K562 (cell line): ENCODE results near the gene DYSF. TPM values are rescaled to one million over a fixed set of nuclear protein-coding genes. Genes with fewer than 3 reads are reported as not detected.

Source experiments
- ATAC-seq: fragments of 200-7000 bp; cut with Tn5 transposase; 3 replicates; pipeline ENCODE4 v1.9.1; 2020; ENCODE audit warnings: moderate library complexity
- BruUV-seq: library from RNA; stranded (reverse); fragments of 400-500 nt; replicated peaks from 2 replicates; lab custom pipeline; 2021; lab: Mats Ljungman, UMichigan
- CTCF ChIA-PET: fragments of 300-600 bp; formaldehyde crosslinking; extraction: SDS; loops from one replicate; lab custom pipeline; 2021; ENCODE audit warnings: low intra/inter-chr PET ratio; lab: Yijun Ruan, JAX
- POLR2A ChIA-PET: fragments of 300-600, 350-650 bp; sonication (Branson Sonifier 250); formaldehyde crosslinking; extraction: SDS; loops from one replicate; lab custom pipeline; 2021; ENCODE audit warnings: antibody characterized with exemption, inconsistent platforms; lab: Yijun Ruan, JAX
- DNase-seq, 4 experiments: peaks; one replicate each; pipeline versions ENCODE4 v3.0.0 to v3.0.0-alpha.2; 2011 to 2018; ENCODE audit warnings: low spot score in 3 of 4, mixed read lengths in 3 of 4; ENCODE audit errors: extremely low read depth in 1 of 4
- FAIRE-seq: peaks from 2 replicates; lab custom pipeline; 2011; peaks lifted over from hg19 to GRCh38; lab: Jason Lieb, UNC
- H2AFZ ChIP-seq: 2 replicates; pipeline ENCODE4 v1.6.0; 2011; ENCODE audit warnings: low read depth, low read length, control low read depth, inconsistent platforms
- H3K27ac ChIP-seq: fragments of 200-600 bp; 3 replicates; pipeline ENCODE4 v1.8.0; 2011; ENCODE audit warnings: low read depth, mild to moderate bottlenecking, control low read depth, inconsistent platforms, low read length, moderate library complexity, mixed read lengths; ENCODE audit errors: extremely low read depth
- H3K27me3 ChIP-seq, 2 experiments: fragments of 300-600 bp in 1 of 2; 2 replicates in 1 of 2; 3 replicates in 1 of 2; pipeline versions ENCODE4 v1.6.0 to v1.8.0; 2011; ENCODE audit warnings: inconsistent platforms in 2 of 2, low read length in 2 of 2, mild to moderate bottlenecking in 1 of 2, mixed read lengths in 1 of 2, moderate library complexity in 1 of 2; ENCODE audit not compliant: control insufficient read depth in 2 of 2, insufficient read depth in 2 of 2
- H3K36me3 ChIP-seq: fragments of 300-600 bp; 3 replicates; pipeline ENCODE4 v1.8.0; 2011; ENCODE audit warnings: mild to moderate bottlenecking, low read length, inconsistent platforms; ENCODE audit not compliant: control insufficient read depth, insufficient read depth
- H3K4me1 ChIP-seq, 2 experiments: fragments of 200-600 bp in 1 of 2; replicated peaks in 1 of 2; 2 replicates in 1 of 2; 3 replicates in 1 of 2; pipeline versions ENCODE4 v1.5.1 to v1.8.0; 2011; ENCODE audit warnings: inconsistent platforms in 2 of 2, low read length in 2 of 2, mild to moderate bottlenecking in 1 of 2, mixed read lengths in 1 of 2, moderate library complexity in 1 of 2; ENCODE audit not compliant: control insufficient read depth in 2 of 2, insufficient read depth in 2 of 2
- H3K4me2 ChIP-seq: 2 replicates; pipeline ENCODE4 v1.6.1; 2011; ENCODE audit warnings: low read length, control low read depth, inconsistent platforms, mixed read lengths; ENCODE audit not compliant: insufficient read depth
- H3K4me3 ChIP-seq: fragments of 200-600 bp; sonication (generic), shearing (Covaris generic); 2 replicates; pipeline ENCODE4 v1.5.1; 2016; ENCODE audit warnings: control low read depth, inconsistent platforms
- H3K79me2 ChIP-seq: fragments of 200-600 bp; 3 replicates; pipeline ENCODE4 v1.8.0; 2011; ENCODE audit warnings: low read length, inconsistent platforms; ENCODE audit not compliant: control insufficient read depth, insufficient read depth
- H3K9ac ChIP-seq, 2 experiments: 2 replicates each; pipeline versions ENCODE4 v1.6.0 to v1.6.1; 2011; ENCODE audit warnings: low read depth in 2 of 2, low read length in 2 of 2, control low read depth in 1 of 2, inconsistent platforms in 1 of 2, mild to moderate bottlenecking in 1 of 2, mixed read lengths in 1 of 2; ENCODE audit not compliant: insufficient read depth in 1 of 2
- H3K9me1 ChIP-seq: one replicate; pipeline ENCODE4 v1.6.0; 2011; ENCODE audit warnings: inconsistent platforms, mild to moderate bottlenecking, low read length, moderate library complexity; ENCODE audit not compliant: control insufficient read depth, insufficient read depth
- H3K9me3 ChIP-seq: replicated peaks from 2 replicates; pipeline ENCODE4 v1.5.1; 2011; ENCODE audit warnings: low read depth, low read length, inconsistent platforms; ENCODE audit not compliant: control insufficient read depth, insufficient read depth
- H4K20me1 ChIP-seq: replicated peaks from 2 replicates; pipeline ENCODE4 v1.6.1; 2011; ENCODE audit warnings: low read length, inconsistent platforms, mixed read lengths; ENCODE audit not compliant: control insufficient read depth, insufficient read depth
- CREB3L1 ChIP-seq: fragments of 450-650 bp; IDR thresholded peaks from 2 replicates; pipeline ENCODE4 v1.6.1; 2014; ENCODE audit warnings: low read depth, mild to moderate bottlenecking, moderate library complexity, borderline replicate concordance
- ETV1 ChIP-seq: fragments of 450-650 bp; conservative IDR thresholded peaks from 2 replicates; pipeline ENCODE4 v1.6.1; 2016; ENCODE audit warnings: missing genetic modification characterization, control low read depth, low read depth, missing compliant biosample characterization
- HOXB6 ChIP-seq: fragments of 250-450 bp; sonication (Bioruptor Pico); IDR thresholded peaks from 2 replicates; pipeline ENCODE4 v1.5.1; 2022; ENCODE audit warnings: mild to moderate bottlenecking, borderline replicate concordance
- LARP7 ChIP-seq: fragments of 450-650 bp; IDR thresholded peaks from 2 replicates; pipeline ENCODE4 v1.6.1; 2016
- THAP12 ChIP-seq: fragments of 250-450 bp; sonication (Bioruptor Pico); IDR thresholded peaks from 2 replicates; pipeline ENCODE4 v1.9.0; 2021; ENCODE audit warnings: mild to moderate bottlenecking, inconsistent platforms
- ZNF146 ChIP-seq: IDR thresholded peaks from one replicate; pipeline ENCODE4 v1.6.1; 2018; ENCODE audit warnings: missing compliant biosample characterization; ENCODE audit not compliant: unreplicated experiment
- ZNF280B ChIP-seq: fragments of 250-450 bp; sonication (Bioruptor Pico); IDR thresholded peaks from 2 replicates; pipeline ENCODE4 v1.5.1; 2021; ENCODE audit warnings: mild to moderate bottlenecking
- ZNF347 ChIP-seq: fragments of 450-650 bp; formaldehyde crosslinking; IDR thresholded peaks from 2 replicates; pipeline ENCODE4 v1.4.0; 2020; ENCODE audit warnings: low read depth, mild to moderate bottlenecking, moderate library complexity
- ZNF639 ChIP-seq, 2 experiments: fragments of 200-800 bp in 1 of 2; sonication (Bioruptor generic) in 1 of 2; sonication (generic) in 1 of 2; formaldehyde crosslinking in 1 of 2; IDR thresholded peaks in 1 of 2; conservative IDR thresholded peaks in 1 of 2; 2 replicates each; pipeline versions ENCODE4 v1.5.0 to v1.6.1; 2016 to 2020; ENCODE audit warnings: missing compliant biosample characterization in 1 of 2, missing genetic modification characterization in 1 of 2, missing genetic modification reagents in 1 of 2
- in situ Hi-C: fragments of 300-500 bp; cut with MboI; formaldehyde crosslinking; loops from 4 replicates; pipeline ENCODE4 v1.15.0; 2018; ENCODE audit warnings: inconsistent platforms, mixed read lengths
- intact Hi-C: fragments of 100-400 bp; cut with micrococcal nuclease; formaldehyde crosslinking; loops from 2 replicates; pipeline ENCODE4 v1.14.2; 2022
- polyA plus RNA-seq, 8 experiments: library from polyadenylated mRNA; depleted of rRNA in 4 of 8; stranded (reverse) in 5 of 8; unstranded in 3 of 8; fragments of >200 nt; fragmentation: Nextera tagmentation in 2 of 8; fragmentation: Illumina TruSeq in 1 of 8; extraction: Ambion mirVana in 2 of 8; extraction: Trizol in 1 of 8; gene quantifications; 2 replicates each; pipeline versions ENCODE4 v1.2.1 to v1.2.3, GENCODE V29; 2011 to 2014; ENCODE audit warnings: inconsistent platforms in 1 of 8, missing spikeins in 1 of 8
- total RNA-seq, 7 experiments: library from RNA; depleted of rRNA in 6 of 7; stranded (reverse); fragments of >200 nt in 6 of 7; fragmentation: Illumina TruSeq in 2 of 7; extraction: Trizol in 2 of 7; gene quantifications; 2 replicates each; pipeline versions ENCODE4 v1.2.1 to v1.2.3, GENCODE V29; 2011 to 2021; ENCODE audit warnings: low replicate concordance in 1 of 7

DYSF gene
- total and polyA plus RNA-seq, 9 of the 15 experiments (the other 6 are each of a cell fraction or from before 2014, with no cell fraction given): 0.01 to 0.80 (median 0.29) TPM

GRCh38 chr2:71719520-71720282, 266.3 kb downstream of the DYSF start (continued):
- no peak for TF ChIP-seq HOXB6

- intact Hi-C loops: no loop called here
- Histone ChIP-seq H3K27ac (no peak overlapping the region), H4K20me1 (no peaks in the 10 kb centered on the region), H3K27me3 (peaks cover 0 to 16% of the 10 kb centered on the region in 2 experiments; a peak in 2 of 5 replicates), H3K4me3 (no peak overlapping the region), H2AFZ (no peak overlapping the region), H3K9me1 (no peaks in the 10 kb centered on the region), H3K4me1 (peaks cover 0 to 3% of the 10 kb centered on the region in 2 experiments; a peak in 1 of 5 replicates), H3K79me2 (no peaks in the 10 kb centered on the region), H3K36me3 (no peaks in the 10 kb centered on the region), H3K9me3 (peaks cover 2% of the 10 kb centered on the region; the same call in 1 of the 2 replicates), H3K9ac (no peak overlapping the region), H3K4me2 (no peak overlapping the region)
- DNase-seq (no peak), ATAC-seq (no peak), FAIRE-seq (no peak)
- ChIA-PET CTCF (no interaction called here), POLR2A (no interaction called here)
- no TSS peak for BruUV-seq
- in situ Hi-C loops: no loop called here
- no peak for TF ChIP-seq LARP7
- no peak for TF ChIP-seq ZNF280B
- TF ChIP-seq ZNF639 (CRISPR knock-in tag; conservative IDR thresholded peaks at IDR 0.05 in 1 of 2, IDR thresholded peaks at IDR 0.05 in 1 of 2): no peak
- no peak for TF ChIP-seq CREB3L1
- no peak for TF ChIP-seq ZNF347 (CRISPR knock-in tag)
- no peak for TF ChIP-seq THAP12 (CRISPR knock-in tag)
- no peak for TF ChIP-seq ZNF146
- no peak for TF ChIP-seq ETV1 (tag)
Observed at GRCh38 chr2:71720283-71720560, 266.9 kb downstream of the DYSF start.
